ENCODE results near the gene PKD1L1. TPM values are rescaled to one million over a fixed set of nuclear protein-coding genes. Genes with fewer than 3 reads are reported as not detected.

Gene PKD1L1
- total and polyA plus RNA-seq, 12 donors: 0.11 to 1.0 (median 0.17) TPM; not detected in 1

- Histone ChIP-seq H3K9me3 (replicated peaks in 1 of 3) (no peaks in the 10 kb centered on the region), H3K4me1 (replicated peaks in 1 of 2) (peaks cover 0 to 5% of the 10 kb centered on the region in 2 donors), H3K27ac (no peak overlapping the region), H3K4me3 (no peak overlapping the region), H3K36me3 (replicated peaks in 1 of 2) (no peaks in the 10 kb centered on the region), H3K27me3 (no peaks in the 10 kb centered on the region)
- no peak for DNase-seq
- 55 to 68% (median 62%) methylated on average over 7 of the region's 7 CpGs for WGBS, 4 donors
- TF ChIP-seq POLR2A (IDR thresholded peaks at IDR 0.05) (no peak), CTCF (IDR thresholded peaks at IDR 0.05) (no peak)
- intact Hi-C loops (cut with DNase I): no loop called here
Observed at GRCh38 chr7:47846138-47846836, 102.0 kb downstream of the PKD1L1 start.

GRCh38 chr7:47844311-47844710 is 104.0 kb downstream of the PKD1L1 start:
- TF ChIP-seq CTCF (IDR thresholded peaks at IDR 0.05): no peak
- intact Hi-C loops (cut with DNase I): no loop called here
- no peaks in the 10 kb centered on the region for H3K36me3 ChIP-seq (replicated peaks in 1 of 2)
- H3K9me3 ChIP-seq (replicated peaks in 1 of 3): no peaks in the 10 kb centered on the region
- no peak overlapping the region for H3K27ac ChIP-seq
- peaks cover 0 to 5% of the 10 kb centered on the region in 2 donors for H3K4me1 ChIP-seq (replicated peaks in 1 of 2)
- no peak for DNase-seq
- no peaks in the 10 kb centered on the region for H3K27me3 ChIP-seq
- H3K4me3 ChIP-seq: no peak overlapping the region

GRCh38 chr7:47843291-47843690 is 105.0 kb downstream of the PKD1L1 start:
- Histone ChIP-seq H3K27me3 (no peaks in the 10 kb centered on the region), H3K4me1 (replicated peaks in 1 of 2) (peaks cover 0 to 5% of the 10 kb centered on the region in 2 donors), H3K36me3 (replicated peaks in 1 of 2) (no peaks in the 10 kb centered on the region), H3K4me3 (no peak overlapping the region), H3K9me3 (replicated peaks in 1 of 3) (no peaks in the 10 kb centered on the region), H3K27ac (no peak overlapping the region)
- TF ChIP-seq POLR2A (IDR thresholded peaks at IDR 0.05) (no peak), CTCF (IDR thresholded peaks at IDR 0.05) (no peak)
- intact Hi-C loops (cut with DNase I): no loop called here
- no peak for DNase-seq
- 83 to 100% (median 87%) methylated on average over 2 of the region's 2 CpGs for WGBS, 4 donors

GRCh38 chr7:47839381-47839780 is 108.9 kb downstream of the PKD1L1 start:
- intact Hi-C loops (cut with DNase I): no loop called here
- H3K9me3 ChIP-seq (replicated peaks in 1 of 3): no peaks in the 10 kb centered on the region
- H3K27me3 ChIP-seq: no peaks in the 10 kb centered on the region
- TF ChIP-seq CTCF (IDR thresholded peaks at IDR 0.05) (no peak), POLR2A (IDR thresholded peaks at IDR 0.05) (no peak)
- DNase-seq: no peak
- H3K36me3 ChIP-seq (replicated peaks in 1 of 2): no peaks in the 10 kb centered on the region
- no peak overlapping the region for H3K27ac ChIP-seq
- H3K4me1 ChIP-seq (replicated peaks in 1 of 2): no peaks in the 10 kb centered on the region
- H3K4me3 ChIP-seq: no peak overlapping the region
- 93 to 98% (median 93%) methylated on average over 6 to 16 of the region's 16 CpGs for WGBS, 4 donors

Measured in adrenal gland (tissue), 12 donors.